WERI-Rb-1 (cell line): Measurements from ENCODE around the gene HMGN2.

Source experiments
- DNase-seq: peaks from one replicate; pipeline ENCODE4 v3.0.0-alpha.2; 2020
- H3K27ac ChIP-seq: fragments of 250-450 bp; sonication (Bioruptor Pico); 2 replicates; pipeline ENCODE4 v1.5.1; 2020; ENCODE audit warnings: mild to moderate bottlenecking, moderate library complexity
- H3K27me3 ChIP-seq: fragments of 250-450 bp; sonication (Bioruptor Pico); 2 replicates; pipeline ENCODE4 v1.5.1; 2021; ENCODE audit warnings: mild to moderate bottlenecking, low read depth, moderate library complexity; ENCODE audit not compliant: insufficient read depth, severe bottlenecking
- H3K36me3 ChIP-seq: fragments of 250-450 bp; sonication (Bioruptor Pico); 2 replicates; pipeline ENCODE4 v1.5.1; 2020; ENCODE audit warnings: mild to moderate bottlenecking, moderate library complexity
- H3K4me3 ChIP-seq: 2 replicates; pipeline ENCODE4 v1.5.1; 2011; ENCODE audit warnings: low read depth, mild to moderate bottlenecking, control low read depth, low read length
- H3K9me3 ChIP-seq: fragments of 250-450 bp; sonication (Bioruptor Pico); 2 replicates; pipeline ENCODE4 v1.5.1; 2021; ENCODE audit warnings: mild to moderate bottlenecking, moderate library complexity; ENCODE audit not compliant: severe bottlenecking
- TF ChIP-seq, protein P1 (sequence below): IDR thresholded peaks from 2 replicates; pipeline ENCODE4 v1.5.1; 2011; ENCODE audit warnings: low read depth, mild to moderate bottlenecking, control low read depth, inconsistent platforms, low read length

The HMGN2 gene

DNA sequence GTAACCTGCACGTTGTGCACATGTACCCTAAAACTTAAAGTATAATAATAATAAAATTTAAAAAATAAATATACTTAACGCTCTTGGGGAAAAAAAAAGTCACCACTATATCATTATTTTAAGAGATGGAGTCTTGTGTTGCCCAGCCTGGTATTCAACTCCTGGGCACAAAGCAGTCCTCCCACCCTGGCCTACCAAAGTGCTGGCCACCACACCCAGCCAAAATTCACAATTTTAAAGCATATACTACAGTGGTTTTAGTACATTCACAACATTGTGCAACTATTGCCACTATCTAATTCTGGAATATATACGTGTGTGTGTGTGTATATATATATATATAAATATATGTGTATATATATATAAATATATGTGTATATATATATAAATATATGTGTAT lies 5.9 kb downstream of the HMGN2 start:
- DNase-seq = no peak
- no peaks in the 10 kb centered on the region for H3K27me3 ChIP-seq
- H3K27ac ChIP-seq = no peak overlapping the region
- H3K9me3 ChIP-seq = no peaks in the 10 kb centered on the region
- H3K36me3 ChIP-seq = peaks cover 68% of the 10 kb centered on the region
- no peak overlapping the region for H3K4me3 ChIP-seq
- TF ChIP-seq, protein P1, sequence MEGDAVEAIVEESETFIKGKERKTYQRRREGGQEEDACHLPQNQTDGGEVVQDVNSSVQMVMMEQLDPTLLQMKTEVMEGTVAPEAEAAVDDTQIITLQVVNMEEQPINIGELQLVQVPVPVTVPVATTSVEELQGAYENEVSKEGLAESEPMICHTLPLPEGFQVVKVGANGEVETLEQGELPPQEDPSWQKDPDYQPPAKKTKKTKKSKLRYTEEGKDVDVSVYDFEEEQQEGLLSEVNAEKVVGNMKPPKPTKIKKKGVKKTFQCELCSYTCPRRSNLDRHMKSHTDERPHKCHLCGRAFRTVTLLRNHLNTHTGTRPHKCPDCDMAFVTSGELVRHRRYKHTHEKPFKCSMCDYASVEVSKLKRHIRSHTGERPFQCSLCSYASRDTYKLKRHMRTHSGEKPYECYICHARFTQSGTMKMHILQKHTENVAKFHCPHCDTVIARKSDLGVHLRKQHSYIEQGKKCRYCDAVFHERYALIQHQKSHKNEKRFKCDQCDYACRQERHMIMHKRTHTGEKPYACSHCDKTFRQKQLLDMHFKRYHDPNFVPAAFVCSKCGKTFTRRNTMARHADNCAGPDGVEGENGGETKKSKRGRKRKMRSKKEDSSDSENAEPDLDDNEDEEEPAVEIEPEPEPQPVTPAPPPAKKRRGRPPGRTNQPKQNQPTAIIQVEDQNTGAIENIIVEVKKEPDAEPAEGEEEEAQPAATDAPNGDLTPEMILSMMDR = no peak

DNA sequence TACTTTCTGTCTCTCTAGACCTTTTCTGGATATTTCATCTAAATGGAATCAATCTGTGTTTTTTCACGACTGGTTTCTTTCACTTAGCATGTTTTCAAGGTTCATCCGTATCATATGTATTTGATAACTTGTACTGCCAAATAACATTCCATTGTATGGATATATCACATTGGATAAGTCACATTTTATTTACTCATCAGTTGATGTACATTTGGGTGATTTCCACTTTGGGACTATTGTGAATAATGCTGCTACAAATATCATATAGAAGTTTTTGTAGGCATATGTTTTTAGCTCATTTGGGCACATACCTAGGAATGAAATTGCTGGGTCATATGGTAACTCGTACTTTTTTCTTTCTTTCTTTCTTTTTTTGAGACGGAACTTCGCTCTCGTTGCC lies 6.7 kb downstream of the HMGN2 start:
- no peak overlapping the region for H3K4me3 ChIP-seq
- no peak for DNase-seq
- no peaks in the 10 kb centered on the region for H3K9me3 ChIP-seq
- no peaks in the 10 kb centered on the region for H3K27me3 ChIP-seq
- H3K36me3 ChIP-seq = peaks cover 60% of the 10 kb centered on the region
- TF ChIP-seq, protein P1 = no peak
- no peak overlapping the region for H3K27ac ChIP-seq

DNA sequence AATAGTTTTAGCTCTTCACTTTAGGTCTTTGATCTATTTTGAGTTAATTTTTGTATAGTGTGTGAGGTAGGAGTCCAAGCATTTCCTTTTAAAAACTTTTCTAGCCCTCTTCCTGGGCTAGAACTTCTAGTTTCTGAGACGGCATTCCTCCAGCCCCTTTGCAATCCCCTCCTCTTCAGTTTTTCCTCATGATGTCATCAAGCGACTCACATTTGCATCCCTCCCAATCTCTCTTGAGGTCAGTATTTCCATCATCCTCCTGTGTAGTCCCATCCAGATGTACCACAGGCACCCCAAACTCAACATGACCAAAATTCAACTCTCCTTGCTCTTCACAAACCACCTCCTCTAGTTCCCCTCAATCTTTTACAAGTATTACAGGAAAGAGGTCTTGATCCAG lies 10.7 kb downstream of the HMGN2 start:
- Histone ChIP-seq H3K27ac (no peak overlapping the region), H3K27me3 (no peaks in the 10 kb centered on the region), H3K4me3 (no peak overlapping the region), H3K9me3 (no peaks in the 10 kb centered on the region), H3K36me3 (peaks cover 26% of the 10 kb centered on the region)
- no peak for DNase-seq
- TF ChIP-seq, protein P1 = no peak

DNA sequence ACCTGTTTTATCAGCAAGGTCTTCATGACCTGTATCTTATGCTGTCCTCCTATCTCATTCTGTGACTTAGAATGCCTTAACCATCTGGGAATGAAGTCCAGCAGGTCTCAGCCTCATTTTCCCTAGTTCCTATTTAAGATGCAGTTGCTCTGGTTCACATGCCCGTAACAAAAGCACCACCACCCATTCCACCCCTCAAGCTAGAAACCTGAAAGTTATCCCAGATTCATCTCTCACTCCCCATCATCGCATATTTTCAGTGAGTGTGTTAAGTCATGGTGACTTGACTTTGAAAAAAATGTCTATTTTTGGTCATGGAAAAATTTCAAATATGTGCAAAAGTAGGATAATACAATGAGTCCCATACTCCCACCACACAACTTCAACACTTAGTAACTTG lies 11.7 kb downstream of the HMGN2 start:
- Histone ChIP-seq H3K27ac (no peak overlapping the region), H3K4me3 (no peak overlapping the region), H3K27me3 (no peaks in the 10 kb centered on the region), H3K36me3 (peaks cover 19% of the 10 kb centered on the region), H3K9me3 (no peaks in the 10 kb centered on the region)
- TF ChIP-seq, protein P1 = no peak
- DNase-seq = no peak

DNA sequence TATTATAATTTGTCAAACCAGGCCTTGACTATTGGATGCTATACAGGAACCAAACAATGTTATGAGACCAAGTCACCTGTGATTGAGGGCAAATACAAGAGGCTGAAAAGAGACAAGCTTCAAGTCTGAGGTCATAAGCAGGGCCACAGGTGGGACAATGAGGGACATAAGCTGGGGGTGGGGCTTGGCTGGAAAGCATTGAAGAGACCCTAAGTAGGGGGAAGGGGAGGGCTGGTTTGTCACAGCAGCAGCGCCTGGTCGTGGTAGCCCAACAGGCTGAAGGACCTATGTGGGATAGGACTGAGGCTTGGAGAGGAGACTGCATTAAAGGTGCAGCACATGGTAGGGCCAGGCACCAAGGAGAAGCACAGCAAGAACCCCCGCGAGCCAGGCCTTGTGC lies 17.9 kb downstream of the HMGN2 start:
- TF ChIP-seq, protein P1 = no peak
- no peak overlapping the region for H3K27ac ChIP-seq
- DNase-seq = no peak
- H3K9me3 ChIP-seq = no peaks in the 10 kb centered on the region
- H3K27me3 ChIP-seq = no peaks in the 10 kb centered on the region
- H3K36me3 ChIP-seq = no peaks in the 10 kb centered on the region
- H3K4me3 ChIP-seq = no peak overlapping the region

DNA sequence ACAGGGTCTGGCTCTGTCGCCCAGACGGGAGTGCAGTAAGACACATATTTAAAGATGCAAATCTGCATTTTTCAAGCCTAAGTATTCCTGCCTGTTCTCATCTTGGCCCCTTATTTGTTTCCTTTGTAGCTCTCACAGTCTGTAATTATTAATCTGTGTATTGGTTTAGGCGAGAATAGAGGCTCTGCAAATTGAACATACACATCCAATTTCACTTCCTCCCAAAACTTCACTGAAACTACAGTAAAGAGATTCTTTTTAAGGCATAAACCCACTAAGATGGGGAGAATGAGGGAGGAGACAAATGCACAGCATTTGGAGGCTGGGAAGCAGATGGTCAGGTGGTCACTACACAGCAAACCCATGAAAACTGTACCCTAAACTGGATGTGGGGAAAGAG lies 21.0 kb downstream of the HMGN2 start:
- H3K27me3 ChIP-seq = no peaks in the 10 kb centered on the region
- TF ChIP-seq, protein P1 = no peak
- H3K9me3 ChIP-seq = no peaks in the 10 kb centered on the region
- H3K4me3 ChIP-seq = no peak overlapping the region
- DNase-seq = no peak
- H3K36me3 ChIP-seq = no peaks in the 10 kb centered on the region
- H3K27ac ChIP-seq = no peak overlapping the region
